Measurements from ENCODE around the gene TMEM223. TPM values are rescaled to one million over a fixed set of nuclear protein-coding genes. Genes with fewer than 3 reads are reported as not detected.

TMEM223 gene
- total RNA-seq: 23.5 and 27.9 TPM in 2 replicates

GRCh38 chr11:62791501-62792201 lies at the start of gene TMEM223:
TSS of gene TMEM223 (minus strand) at chr11:62792006. CDS start at chr11:62791994, 12 bp downstream.

DNA sequence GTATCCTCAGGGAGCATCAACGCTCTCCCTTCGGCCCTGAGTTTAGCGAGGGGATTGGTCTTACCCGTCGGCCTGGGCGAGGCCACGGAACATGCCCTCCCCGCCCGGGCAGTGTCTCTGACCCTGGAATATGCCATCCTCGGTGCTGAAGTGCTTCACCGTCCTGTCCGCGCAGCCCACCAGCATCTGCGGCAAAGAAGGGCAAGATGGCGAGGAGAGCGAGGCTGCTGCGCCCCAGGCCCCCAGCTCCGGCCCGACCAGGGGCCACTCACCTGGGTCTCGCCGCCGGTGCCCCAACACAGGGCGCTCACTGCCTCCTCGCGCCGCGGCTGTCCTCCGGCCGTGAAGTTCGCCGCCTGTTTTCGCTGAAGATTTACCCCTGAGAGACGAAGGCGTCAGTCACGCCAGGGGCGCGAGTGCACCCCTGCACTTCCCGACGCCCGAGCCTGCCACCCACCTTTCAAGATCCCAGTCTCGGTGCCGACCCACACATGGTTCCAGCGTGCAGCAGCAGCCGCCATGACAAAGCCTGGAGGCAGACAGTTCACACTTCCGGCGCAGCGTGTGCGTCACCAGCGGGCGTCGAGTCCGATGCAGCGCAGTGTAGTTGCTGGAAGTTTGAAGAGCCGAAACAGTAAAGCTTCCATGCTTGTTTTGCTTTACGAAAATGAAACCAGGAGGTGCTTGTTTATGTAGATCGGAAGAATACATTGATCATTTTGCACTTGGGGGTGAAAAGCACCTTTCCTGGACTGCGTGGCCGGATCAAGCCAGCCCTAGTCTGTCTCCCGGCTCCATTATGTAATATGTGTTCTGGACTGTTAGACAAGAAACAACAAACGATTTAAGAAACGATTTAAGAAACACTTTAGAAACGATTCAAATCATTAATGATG lies 47.5 kb upstream of the TMEM223 start, which contains the start of gene WDR74:
TSS of gene WDR74 (minus strand) at position 541 of the 896 bp plus-strand sequence. CDS start at position 521, 20 bp downstream.

DNA sequence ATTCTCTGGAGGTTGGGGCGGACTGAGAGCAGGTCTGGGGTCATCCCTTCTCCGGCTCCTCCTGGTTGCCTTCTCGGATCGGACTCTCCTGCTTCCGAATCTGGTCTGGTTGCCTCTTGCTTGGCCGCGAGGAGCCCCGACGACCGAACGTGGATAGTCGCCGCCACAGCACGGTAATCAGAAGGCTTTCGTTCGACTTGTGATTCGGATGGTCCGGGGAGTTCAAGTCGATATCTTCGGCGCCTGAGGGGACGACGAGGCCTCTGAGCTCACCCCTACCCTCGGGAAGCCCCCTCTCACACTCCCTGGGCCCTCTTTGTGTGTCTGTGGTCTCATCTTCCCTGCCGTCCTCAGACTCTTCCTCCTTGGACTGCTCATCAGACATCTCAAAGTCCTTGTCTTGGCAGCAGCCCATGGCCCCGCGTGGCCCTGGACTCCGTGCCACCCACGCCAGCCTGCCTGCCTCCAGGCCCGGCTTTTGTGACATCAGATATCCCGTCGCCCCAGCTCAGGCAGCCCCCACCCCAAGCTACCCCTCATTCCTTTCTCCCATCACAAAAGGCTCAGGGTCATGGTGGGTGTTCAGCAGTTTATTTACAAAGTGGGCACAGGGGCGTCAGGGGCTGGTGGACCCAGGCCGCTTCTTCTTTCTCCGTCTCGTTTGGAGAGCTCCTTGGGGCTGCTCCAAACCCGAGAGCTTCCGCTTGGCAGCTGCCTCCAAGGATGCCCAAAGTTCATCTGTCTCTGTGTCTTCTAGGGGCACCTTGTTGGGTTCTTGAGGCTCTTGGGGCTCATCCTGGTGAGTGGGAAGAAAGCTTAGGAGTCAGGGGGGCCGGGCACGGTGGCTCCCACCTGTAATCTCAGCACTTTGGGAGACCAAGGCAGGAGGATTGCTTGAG lies 40.8 kb upstream of the TMEM223 start, which contains the start of gene TEX54:
TSS of gene TEX54 (minus strand) at position 506 of the 899 bp plus-strand sequence.

DNA sequence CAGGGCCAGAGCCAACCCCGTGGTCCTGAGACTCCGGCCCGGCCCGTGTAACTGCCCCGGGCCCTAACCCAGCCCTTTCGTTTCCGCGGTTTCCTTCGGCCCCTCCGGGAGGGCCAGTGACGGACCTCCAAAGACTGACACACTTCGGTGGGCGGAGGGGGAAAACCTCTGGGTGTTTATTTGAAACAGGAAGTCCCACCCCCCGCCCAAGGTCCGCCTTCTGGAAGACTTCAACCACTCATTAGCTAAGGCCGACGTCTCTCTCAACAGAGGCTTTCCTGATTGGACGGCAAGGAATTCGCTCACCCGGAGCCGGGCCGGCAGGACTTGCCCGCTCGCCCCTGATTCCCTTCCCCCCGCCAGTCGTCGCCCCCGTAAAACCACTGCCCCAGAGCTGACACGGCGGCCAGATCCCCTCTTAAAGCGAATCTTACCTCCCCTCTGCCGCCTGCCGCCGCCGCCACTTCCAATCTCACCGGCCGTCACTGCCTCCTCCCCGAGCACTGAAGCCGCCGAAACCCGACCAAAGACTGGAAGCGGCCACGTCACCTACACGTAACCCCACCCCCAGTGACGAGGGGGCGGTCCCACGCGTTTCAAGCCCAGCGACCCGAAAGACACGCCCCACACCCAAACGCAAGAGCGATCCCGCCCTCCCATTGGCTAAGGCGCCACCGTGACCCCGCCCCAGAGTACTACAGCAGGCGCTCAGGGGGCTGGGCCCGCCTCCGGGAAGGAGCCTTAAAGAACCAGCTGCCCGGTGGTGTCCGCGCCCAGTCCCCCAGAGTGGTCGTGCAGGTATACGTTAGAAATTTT lies 39.9 kb upstream of the TMEM223 start, which contains the start of gene STX5:
TSS of gene STX5 (minus strand) at position 532 of the 816 bp plus-strand sequence. CDS start 808 bp downstream, outside the sequence.

GRCh38 chr11:62805076-62805892 lies 13.5 kb upstream of the TMEM223 start, which contains the start of gene NXF1:
TSS of gene NXF1 (minus strand) at chr11:62805440. CDS start at chr11:62805356, 84 bp downstream.

GRCh38 chr11:62787005-62787759 lies 4.6 kb downstream of the TMEM223 start, which contains the start of gene TMEM179B:
TSS of gene TMEM179B (plus strand) at chr11:62787402. CDS start at chr11:62787432, 30 bp downstream.

DNA sequence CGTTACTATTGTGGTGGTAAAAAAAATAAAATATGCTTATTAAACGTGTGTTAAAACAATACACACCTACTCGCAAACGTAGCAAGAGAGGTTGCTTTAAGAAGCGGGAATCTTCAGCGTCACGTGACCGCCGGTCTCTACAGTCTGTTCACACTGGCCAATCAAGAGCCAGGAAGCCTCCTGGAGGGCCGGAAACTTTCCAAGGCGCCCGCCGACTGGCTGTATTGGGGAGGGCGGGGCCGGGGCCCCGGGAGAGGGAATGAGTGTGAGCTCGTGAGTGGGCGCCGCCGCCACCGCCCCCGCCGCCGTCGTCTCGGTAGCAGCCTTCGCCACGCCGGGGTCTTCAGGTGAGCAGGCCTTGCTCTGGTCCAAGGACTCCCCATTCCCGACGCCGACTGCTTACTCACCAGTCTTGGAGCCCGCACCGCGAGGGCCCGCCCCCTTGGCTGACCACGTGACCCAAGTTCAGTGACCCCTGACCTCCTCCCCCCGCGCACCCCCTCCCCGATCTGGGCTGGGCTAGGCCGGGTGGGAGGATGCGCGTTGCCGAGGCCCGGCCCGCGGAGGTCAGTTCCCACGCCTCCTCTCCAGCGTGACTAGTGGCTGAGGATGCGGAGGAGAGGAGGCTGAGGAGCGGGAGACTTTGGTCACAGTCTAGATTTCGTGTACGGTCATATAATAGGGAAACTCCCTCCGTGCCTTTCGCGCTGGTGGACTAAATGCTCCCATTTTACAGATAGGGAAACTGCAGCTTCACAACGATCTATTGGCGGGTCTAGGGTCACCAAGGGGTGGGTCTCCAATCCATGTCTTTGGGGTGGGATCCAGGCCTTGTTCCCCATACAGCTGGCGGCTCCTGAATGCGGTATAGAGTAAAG lies 20.4 kb downstream of the TMEM223 start, which contains the start of gene TAF6L:
TSS of gene TAF6L (plus strand) at position 253 of the 878 bp plus-strand sequence. CDS start 4,388 bp downstream, outside the sequence.

DNA sequence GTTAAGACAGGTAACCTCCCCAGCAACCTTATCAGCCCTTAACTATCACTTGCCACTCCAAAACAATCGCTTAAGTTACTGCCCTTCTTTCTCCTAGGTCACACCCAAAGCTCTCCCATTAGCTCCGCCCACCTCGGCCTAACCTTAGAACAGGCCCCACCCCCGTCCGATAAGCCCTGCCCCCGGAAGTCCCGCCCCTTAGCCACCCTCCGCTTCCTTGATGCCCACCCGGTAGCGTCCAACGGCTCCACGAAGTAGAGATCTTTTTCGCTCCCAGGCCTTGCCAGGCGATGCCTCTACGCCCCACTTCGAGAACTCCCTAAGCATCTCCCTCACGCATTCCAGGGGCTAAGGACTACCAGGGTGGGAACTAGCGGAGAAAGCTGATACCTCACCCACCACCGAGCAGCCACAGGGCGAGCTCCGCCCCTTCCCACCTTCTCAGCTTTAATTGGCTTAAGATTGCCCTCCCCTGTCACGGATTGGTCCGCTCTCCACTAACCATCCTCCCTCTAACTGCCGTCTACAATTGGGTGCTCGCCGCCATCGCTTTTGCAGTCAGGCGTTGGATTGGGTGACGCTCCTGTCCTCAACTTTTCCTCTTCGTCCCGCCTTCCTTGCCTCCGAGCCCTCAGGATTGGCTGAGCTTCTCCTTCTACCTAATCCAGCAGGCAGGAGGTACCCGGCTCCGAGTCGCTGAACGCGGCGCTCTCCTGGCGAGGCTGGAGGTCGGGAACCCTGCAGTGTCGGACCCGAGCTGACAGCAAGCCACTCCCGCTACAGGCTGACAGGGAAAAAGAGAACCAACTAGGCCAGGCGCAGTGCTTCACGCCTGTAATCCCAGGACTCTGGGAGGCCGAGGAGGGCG lies 37.8 kb downstream of the TMEM223 start, which contains the start of gene ZBTB3:
TSS of gene ZBTB3 (minus strand) at position 425 of the 868 bp plus-strand sequence. CDS start 496 bp downstream, outside the sequence.

Other genes with a start within 250 kb of the TMEM223 start
- gene AHNAK, start 245.2 kb downstream of the TMEM223 start, total RNA-seq: 386 and 487 TPM in 2 replicates
- gene EEF1G, start 218.1 kb downstream of the TMEM223 start, total RNA-seq: 2,164 and 2,188 TPM in 2 replicates
- 10.3 and 12.6 TPM in 2 replicates for gene TUT1, start 200.5 kb downstream of the TMEM223 start, total RNA-seq
- 126 and 159 TPM in 2 replicates for gene MTA2, start 190.1 kb downstream of the TMEM223 start, total RNA-seq
- gene EML3, start 179.2 kb downstream of the TMEM223 start, total RNA-seq: 20.8 and 25.4 TPM in 2 replicates
- 1.7 and 3.5 TPM in 2 replicates for gene ROM1, start 178.7 kb downstream of the TMEM223 start, total RNA-seq
- 30.2 and 30.4 TPM in 2 replicates for gene B3GAT3, start 170.0 kb downstream of the TMEM223 start, total RNA-seq
- gene GANAB, start 145.4 kb downstream of the TMEM223 start, total RNA-seq: 146 and 160 TPM in 2 replicates
- 30.6 and 31.7 TPM in 2 replicates for gene INTS5, start 138.7 kb downstream of the TMEM223 start, total RNA-seq
- gene C11orf98, start 126.8 kb downstream of the TMEM223 start, total RNA-seq: 85.8 and 91.6 TPM in 2 replicates
- gene CSKMT, start 126.7 kb downstream of the TMEM223 start, total RNA-seq: 9.3 and 14.3 TPM in 2 replicates
- 18.9 and 26.7 TPM in 2 replicates for gene UQCC3, start 120.3 kb downstream of the TMEM223 start, total RNA-seq
- 2.3 and 5.2 TPM in 2 replicates for gene LBHD1, start 119.7 kb downstream of the TMEM223 start, total RNA-seq
- gene UBXN1, start 112.9 kb downstream of the TMEM223 start, total RNA-seq: 122 and 144 TPM in 2 replicates
- gene LRRN4CL, start 102.5 kb downstream of the TMEM223 start, total RNA-seq: 0.09 and 0.28 TPM in 2 replicates
- 59.5 and 69.4 TPM in 2 replicates for gene BSCL2, start 84.6 kb downstream of the TMEM223 start, total RNA-seq
- not detected in 2 replicates for gene GNG3, start 84.3 kb downstream of the TMEM223 start, total RNA-seq
- 9.7 and 12.8 TPM in 2 replicates for gene HNRNPUL2, start 64.5 kb downstream of the TMEM223 start, total RNA-seq
- gene TTC9C, start 63.5 kb downstream of the TMEM223 start, total RNA-seq: 10.0 and 17.7 TPM in 2 replicates
- 4.2 and 10.2 TPM in 2 replicates for gene ZBTB3, start 37.8 kb downstream of the TMEM223 start, total RNA-seq
- gene POLR2G, start 30.4 kb downstream of the TMEM223 start, total RNA-seq: 115 and 116 TPM in 2 replicates
- gene TAF6L, start 20.6 kb downstream of the TMEM223 start, total RNA-seq: 18.2 and 18.3 TPM in 2 replicates
- gene TMEM179B, start 4.6 kb downstream of the TMEM223 start, total RNA-seq: 56.6 and 63.5 TPM in 2 replicates
- 33.6 and 34.0 TPM in 2 replicates for gene NXF1, start 13.4 kb upstream of the TMEM223 start, total RNA-seq
- gene STX5, start 40.0 kb upstream of the TMEM223 start, total RNA-seq: 18.2 and 25.3 TPM in 2 replicates
- not detected in 2 replicates for gene TEX54, start 40.8 kb upstream of the TMEM223 start, total RNA-seq
- 67.6 and 70.5 TPM in 2 replicates for gene WDR74, start 47.6 kb upstream of the TMEM223 start, total RNA-seq
- 327 and 333 TPM in 2 replicates for gene SLC3A2, start 88.9 kb upstream of the TMEM223 start, total RNA-seq
- gene CHRM1, start 129.4 kb upstream of the TMEM223 start, total RNA-seq: not detected in 2 replicates
- not detected in 2 replicates for gene SLC22A6, start 193.0 kb upstream of the TMEM223 start, total RNA-seq
- not detected in 2 replicates for gene SLC22A8, start 223.8 kb upstream of the TMEM223 start, total RNA-seq